B cell (primary cell): Measurements from ENCODE around the gene RPTN. TPM values are rescaled to one million over a fixed set of nuclear protein-coding genes. Genes with fewer than 3 reads are reported as not detected.

Source experiments
- ATAC-seq: fragments of 200-7000 bp; cut with Tn5 transposase; one replicate; pipeline ENCODE4 v1.10.0; 2021; ENCODE audit warnings: low read depth, mild to moderate bottlenecking, moderate number of reproducible peaks, moderate library complexity
- CTCF ChIA-PET: fragments of 350-600 bp; sonication (Branson Sonifier 250); formaldehyde crosslinking; loops from one replicate; lab custom pipeline; 2021; ENCODE audit warnings: antibody characterized with exemption, inconsistent platforms; lab: Charles Lee
- POLR2A ChIA-PET: fragments of 350-600 bp; sonication (Branson Sonifier 250); formaldehyde crosslinking; loops from one replicate; lab custom pipeline; 2021; ENCODE audit warnings: antibody characterized with exemption; lab: Charles Lee
- DNase-seq: peaks from one replicate; pipeline ENCODE4 v3.0.0; 2013
- H2AFZ ChIP-seq: 2 replicates; pipeline ENCODE4 v1.6.1; 2012; ENCODE audit warnings: mild to moderate bottlenecking, low read depth, low read length; ENCODE audit not compliant: insufficient read depth, poor library complexity, severe bottlenecking
- H3K27ac ChIP-seq, 2 donors: 1 replicate in 1 of 2; 2 replicates in 1 of 2; pipeline ENCODE4 v1.5.1; 2012 to 2013; ENCODE audit warnings: low read length in 2 of 2, mild to moderate bottlenecking in 2 of 2, moderate library complexity in 1 of 2
- H3K27me3 ChIP-seq, 4 experiments: fragments of 200-600 bp in 1 of 4; sonication (generic) in 1 of 4; replicated peaks in 1 of 4; 1 replicate in 2 of 4; 2 replicates in 2 of 4; pipeline versions ENCODE4 v1.6.1 to v1.7.0; 2013 to 2016; ENCODE audit warnings: low read length in 3 of 4, mild to moderate bottlenecking in 2 of 4, mixed read lengths in 1 of 4, moderate library complexity in 1 of 4; ENCODE audit not compliant: insufficient read depth in 4 of 4, control insufficient read depth in 3 of 4; ENCODE audit errors: control extremely low read depth in 1 of 4
- H3K36me3 ChIP-seq, 2 experiments: replicated peaks in 1 of 2; 1 replicate in 1 of 2; 2 replicates in 1 of 2; pipeline versions ENCODE4 v1.6.1 to v1.7.1; 2013; ENCODE audit warnings: low read length in 1 of 2; ENCODE audit not compliant: insufficient read depth in 2 of 2, control insufficient read depth in 1 of 2; ENCODE audit errors: control extremely low read depth in 1 of 2, extremely low read depth in 1 of 2
- H3K4me1 ChIP-seq, 2 donors: fragments of 200-600 bp in 1 of 2; sonication (generic) in 1 of 2; 1 replicate in 1 of 2; 2 replicates in 1 of 2; pipeline versions ENCODE4 v1.5.1 to v1.6.1; 2013 to 2017; ENCODE audit warnings: low read length in 2 of 2; ENCODE audit not compliant: control insufficient read depth in 2 of 2, insufficient read depth in 2 of 2
- H3K4me2 ChIP-seq: replicated peaks from 2 replicates; pipeline ENCODE3; 2012; ENCODE audit warnings: mild to moderate bottlenecking, low read depth, low read length; ENCODE audit not compliant: poor library complexity, severe bottlenecking
- H3K4me3 ChIP-seq, 5 experiments: fragments of 200-600 bp in 1 of 5; sonication (generic) in 1 of 5; 1 replicate in 3 of 5; 2 replicates in 2 of 5; pipeline versions ENCODE4 v1.5.1 to v1.7.0; 2011 to 2016; ENCODE audit warnings: low read length in 4 of 5, mild to moderate bottlenecking in 4 of 5, low read depth in 2 of 5, control low read depth in 1 of 5, moderate library complexity in 1 of 5; ENCODE audit not compliant: insufficient read depth in 1 of 5; ENCODE audit errors: control extremely low read depth in 1 of 5, extremely low read depth in 1 of 5
- H3K79me2 ChIP-seq: fragments of 200-600 bp; sonication (generic); one replicate; pipeline ENCODE4 v1.6.0; 2016; ENCODE audit warnings: low read length; ENCODE audit not compliant: control insufficient read depth, insufficient read depth
- H3K9ac ChIP-seq: fragments of 200-600 bp; sonication (generic); 2 replicates; pipeline ENCODE4 v1.6.1; 2017; ENCODE audit warnings: mild to moderate bottlenecking, low read length, moderate library complexity
- H3K9me3 ChIP-seq, 3 donors: one replicate each; pipeline versions ENCODE4 v1.6.1 to v1.7.1; 2013; ENCODE audit warnings: low read length in 2 of 3; ENCODE audit not compliant: control insufficient read depth in 2 of 3, insufficient read depth in 1 of 3; ENCODE audit errors: control extremely low read depth in 1 of 3
- H4K20me1 ChIP-seq: 2 replicates; pipeline ENCODE4 v1.6.0; 2012; ENCODE audit warnings: mild to moderate bottlenecking, low read length; ENCODE audit not compliant: insufficient read depth, control insufficient read depth, poor library complexity, severe bottlenecking
- H3K27ac Mint-ChIP-seq: one replicate; pipeline ENCODE4 v1.8.0; 2021; ENCODE audit warnings: mixed read lengths
- H3K27me3 Mint-ChIP-seq: one replicate; pipeline ENCODE4 v1.8.0; 2021; ENCODE audit warnings: mixed read lengths
- H3K4me1 Mint-ChIP-seq: one replicate; pipeline ENCODE4 v1.8.0; 2021; ENCODE audit warnings: mixed read lengths
- H3K4me3 Mint-ChIP-seq: one replicate; pipeline ENCODE4 v1.8.0; 2021; ENCODE audit warnings: mixed read lengths
- H3K9me3 Mint-ChIP-seq: one replicate; pipeline ENCODE4 v1.8.0; 2022; ENCODE audit warnings: mixed read lengths; ENCODE audit not compliant: insufficient read depth
- EZH2 ChIP-seq: IDR thresholded peaks from 2 replicates; pipeline ENCODE4 v1.6.1; 2012; ENCODE audit warnings: borderline replicate concordance, low read depth, mild to moderate bottlenecking, moderate library complexity, low read length; ENCODE audit not compliant: insufficient read depth, poor library complexity, severe bottlenecking
- WGBS: methylation state at CpG from one replicate; pipeline ENCODE4 v1.1.5; 2013; ENCODE audit warnings: missing lambda C conversion rate; ENCODE audit not compliant: insufficient coverage; 5-methylcytosine and 5-hydroxymethylcytosine counted together
- intact Hi-C: fragments of 100-400 bp; cut with micrococcal nuclease; formaldehyde crosslinking; loops from one replicate; pipeline ENCODE4 v1.10.0; 2022
- polyA minus RNA-seq: library from RNA; depleted of rRNA, polyadenylated mRNA; stranded (reverse); fragments of >200 nt; gene quantifications from 2 replicates; pipeline ENCODE4 v1.2.3, GENCODE V29; 2012
- polyA plus RNA-seq: library from polyadenylated mRNA; depleted of rRNA; stranded (reverse); fragments of >200 nt; gene quantifications from 2 replicates; pipeline ENCODE4 v1.2.3, GENCODE V29; 2012
- total RNA-seq, 2 donors: library from RNA; stranded (reverse); fragments of 120-200 nt in 1 of 2; gene quantifications; 1 replicate in 1 of 2; 2 replicates in 1 of 2; pipeline versions ENCODE4 v1.2.3 to v1.2.4, GENCODE V29; 2013 to 2022
- TF ChIP-seq, protein P1 (sequence below): fragments of 200-600 bp; IDR thresholded peaks from one replicate; pipeline ENCODE4 v1.8.0; 2022; ENCODE audit warnings: antibody characterized with exemption, mild to moderate bottlenecking

The RPTN gene
- total RNA-seq (not detected in 2 replicates), polyA plus RNA-seq (not detected in 2 replicates), polyA minus RNA-seq (0.07 TPM in 1 of 2 replicates, not detected in the other)
- not detected for total RNA-seq (2013)

- Mint-ChIP-seq H3K27ac (no peak within 1 kb of the TSS), H3K27me3 (peaks cover 3% of the 10 kb centered on the region), H3K4me3 (no peak within 1 kb of the TSS), H3K4me1 (peaks cover 5% of the 10 kb centered on the region), H3K9me3 (no peaks in the 10 kb centered on the region)
- ChIA-PET POLR2A (no interaction called here), CTCF (interaction anchor here (0.7 kb wide), 1 partner anchor 18 kb away, joined by 3 read pairs; no protein-coding TSS in a partner anchor)
- H3K4me1 ChIP-seq, result no peaks in the 10 kb centered on the region
- TF ChIP-seq, protein P1, sequence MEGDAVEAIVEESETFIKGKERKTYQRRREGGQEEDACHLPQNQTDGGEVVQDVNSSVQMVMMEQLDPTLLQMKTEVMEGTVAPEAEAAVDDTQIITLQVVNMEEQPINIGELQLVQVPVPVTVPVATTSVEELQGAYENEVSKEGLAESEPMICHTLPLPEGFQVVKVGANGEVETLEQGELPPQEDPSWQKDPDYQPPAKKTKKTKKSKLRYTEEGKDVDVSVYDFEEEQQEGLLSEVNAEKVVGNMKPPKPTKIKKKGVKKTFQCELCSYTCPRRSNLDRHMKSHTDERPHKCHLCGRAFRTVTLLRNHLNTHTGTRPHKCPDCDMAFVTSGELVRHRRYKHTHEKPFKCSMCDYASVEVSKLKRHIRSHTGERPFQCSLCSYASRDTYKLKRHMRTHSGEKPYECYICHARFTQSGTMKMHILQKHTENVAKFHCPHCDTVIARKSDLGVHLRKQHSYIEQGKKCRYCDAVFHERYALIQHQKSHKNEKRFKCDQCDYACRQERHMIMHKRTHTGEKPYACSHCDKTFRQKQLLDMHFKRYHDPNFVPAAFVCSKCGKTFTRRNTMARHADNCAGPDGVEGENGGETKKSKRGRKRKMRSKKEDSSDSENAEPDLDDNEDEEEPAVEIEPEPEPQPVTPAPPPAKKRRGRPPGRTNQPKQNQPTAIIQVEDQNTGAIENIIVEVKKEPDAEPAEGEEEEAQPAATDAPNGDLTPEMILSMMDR, result no peak
- no peak for TF ChIP-seq EZH2
- H3K79me2 ChIP-seq, result no peaks in the 10 kb centered on the region
- H3K4me2 ChIP-seq, result no peak within 1 kb of the TSS
- H3K9me3 ChIP-seq, result no peaks in the 10 kb centered on the region
- peaks cover 0 to 8% (median 0%) of the 10 kb centered on the region in 4 experiments for H3K27me3 ChIP-seq
- DNase-seq (no peak), ATAC-seq (no peak)
- no peaks in the 10 kb centered on the region for H3K36me3 ChIP-seq
- no peak within 1 kb of the TSS for H3K4me3 ChIP-seq
- H2AFZ ChIP-seq, result no peak within 1 kb of the TSS
- no peak within 1 kb of the TSS for H3K9ac ChIP-seq
- intact Hi-C loops, result no loop called here
- no peaks in the 10 kb centered on the region for H4K20me1 ChIP-seq
- WGBS, result no CpG with 5 or more reads among the region's 1 CpG
- no peak within 1 kb of the TSS for H3K27ac ChIP-seq
Measured at GRCh38 chr1:152159144-152159543, at the start of gene RPTN. Gene RPTN, minus strand, starts transcription at chr1:152159228. Its CDS starts 1,339 bp downstream, at chr1:152157889.

DNA sequence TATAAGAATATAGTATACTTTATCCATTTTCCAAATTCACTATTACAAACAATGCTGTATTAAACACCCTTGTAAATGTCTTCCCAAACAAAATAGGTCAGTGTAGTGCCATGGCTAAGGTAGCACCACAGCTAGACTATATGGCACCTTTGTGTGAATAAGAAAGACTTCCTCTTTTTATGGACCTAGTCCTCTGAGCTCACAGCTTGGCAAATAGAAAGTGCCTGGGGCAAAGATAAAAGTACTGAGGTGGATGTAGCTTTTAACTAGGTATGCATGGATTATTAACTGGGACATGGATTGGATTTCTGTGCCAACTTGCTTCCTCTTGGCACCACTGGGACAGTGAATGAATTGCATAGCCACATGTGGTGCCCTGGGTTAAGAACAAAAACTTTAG, 40.0 kb upstream of the RPTN start:
- Histone ChIP-seq H2AFZ (no peak overlapping the region), H3K4me2 (no peak overlapping the region), H3K4me1 (no peaks in the 10 kb centered on the region), H3K4me3 (no peak overlapping the region), H3K9me3 (peaks cover 0 to 1% (median 0%) of the 10 kb centered on the region in 3 donors), H3K79me2 (no peaks in the 10 kb centered on the region), H3K9ac (no peak overlapping the region), H3K27ac (no peak overlapping the region), H3K36me3 (no peaks in the 10 kb centered on the region), H4K20me1 (no peaks in the 10 kb centered on the region), H3K27me3 (peaks cover 0 to 2% (median 0%) of the 10 kb centered on the region in 4 experiments)
- TF ChIP-seq, protein P1, result no peak
- no peak for TF ChIP-seq EZH2
- DNase-seq, result no peak
- ATAC-seq, result no peak
- POLR2A ChIA-PET, result no interaction called here
- CTCF ChIA-PET, result interaction anchor here (1.0 to 1.4 kb wide), 2 partner anchors 10 to 12 kb away, joined by 3 to 4 read pairs; no protein-coding TSS in a partner anchor
- Mint-ChIP-seq H3K27ac (no peak overlapping the region), H3K4me3 (no peak overlapping the region), H3K4me1 (no peaks in the 10 kb centered on the region), H3K27me3 (peaks cover 13% of the 10 kb centered on the region), H3K9me3 (no peaks in the 10 kb centered on the region)
- intact Hi-C loops, result no loop called here
